GM12873 (cell line): ENCODE data around the gene SH3PXD2A.

Experiments used
- CTCF ChIP-seq: IDR thresholded peaks from 2 replicates; pipeline ENCODE4 v1.5.1; 2012; ENCODE audit warnings: low read depth, mild to moderate bottlenecking, moderate library complexity, low read length, control low read depth; ENCODE audit not compliant: insufficient read depth; ENCODE audit errors: missing control alignments

Gene SH3PXD2A

GRCh38 chr10:103687718-103688117 is 167.7 kb downstream of the SH3PXD2A start:
- no peak for TF ChIP-seq CTCF

GRCh38 chr10:103687172-103687571 is 168.2 kb downstream of the SH3PXD2A start:
- TF ChIP-seq CTCF: no peak

GRCh38 chr10:103685880-103686669 is 169.3 kb downstream of the SH3PXD2A start:
- TF ChIP-seq CTCF: peak; percentile 98

GRCh38 chr10:103683851-103684250 is 171.5 kb downstream of the SH3PXD2A start:
- no peak for TF ChIP-seq CTCF

GRCh38 chr10:103682631-103683030 is 172.7 kb downstream of the SH3PXD2A start:
- no peak for TF ChIP-seq CTCF

GRCh38 chr10:103681617-103682399 is 173.6 kb downstream of the SH3PXD2A start:
- no peak for TF ChIP-seq CTCF

- no peak for TF ChIP-seq CTCF
These were observed 174.5 kb downstream of the SH3PXD2A start for GRCh38 chr10:103680869-103681236.
